Left forelimb (tissue), 1 donor: ENCODE data around the gene PLXNB2.

ENCODE experiments used
- DNase-seq: peaks from one replicate; pipeline ENCODE4 v3.0.0-alpha.2; 2018; ENCODE audit warnings: low spot score

PLXNB2 gene

GRCh38 chr22:50266994-50267393 lies 40.5 kb downstream of the PLXNB2 start:
- DNase-seq = no peak

- DNase-seq = no peak
Observed at GRCh38 chr22:50264946-50265669, 42.3 kb downstream of the PLXNB2 start.

GRCh38 chr22:50264104-50264745 lies 43.2 kb downstream of the PLXNB2 start:
- no peak for DNase-seq

- DNase-seq = no peak
Observed at GRCh38 chr22:50262973-50263617, 44.4 kb downstream of the PLXNB2 start.

- DNase-seq = no peak
Observed at GRCh38 chr22:50262460-50262911, 45.0 kb downstream of the PLXNB2 start.

- DNase-seq = no peak
Observed at GRCh38 chr22:50261615-50262459, 45.6 kb downstream of the PLXNB2 start, which contains the start of gene MAPK12. TSS of gene MAPK12 (minus strand) at chr22:50261683. CDS start at chr22:50261509, 174 bp downstream.

GRCh38 chr22:50260801-50261614 lies 46.4 kb downstream of the PLXNB2 start:
- DNase-seq = no peak

GRCh38 chr22:50260434-50260800 lies 47.0 kb downstream of the PLXNB2 start:
- DNase-seq = no peak

- no peak for DNase-seq
Observed at GRCh38 chr22:50259302-50259701, 48.1 kb downstream of the PLXNB2 start.

GRCh38 chr22:50258361-50259292 lies 48.8 kb downstream of the PLXNB2 start:
- no peak for DNase-seq

GRCh38 chr22:50257451-50258360 lies 49.7 kb downstream of the PLXNB2 start:
- no peak for DNase-seq

- DNase-seq = no peak
Observed at GRCh38 chr22:50257041-50257440, 50.4 kb downstream of the PLXNB2 start.

- no peak for DNase-seq
Observed at GRCh38 chr22:50256258-50256862, 51.1 kb downstream of the PLXNB2 start.

GRCh38 chr22:50255607-50256006 lies 51.8 kb downstream of the PLXNB2 start:
- no peak for DNase-seq

GRCh38 chr22:50255099-50255498 lies 52.3 kb downstream of the PLXNB2 start:
- no peak for DNase-seq

- DNase-seq = no peak
Observed at GRCh38 chr22:50253941-50254340, 53.5 kb downstream of the PLXNB2 start.

- DNase-seq = no peak
Observed at GRCh38 chr22:50253046-50253915, 54.2 kb downstream of the PLXNB2 start.
